Measurements from ENCODE around the gene TGM5. TPM values are rescaled to one million over a fixed set of nuclear protein-coding genes. Genes with fewer than 3 reads are reported as not detected.

TGM5 gene
- total RNA-seq, 1 donor from 2014 or later = 0.22 TPM

DNA sequence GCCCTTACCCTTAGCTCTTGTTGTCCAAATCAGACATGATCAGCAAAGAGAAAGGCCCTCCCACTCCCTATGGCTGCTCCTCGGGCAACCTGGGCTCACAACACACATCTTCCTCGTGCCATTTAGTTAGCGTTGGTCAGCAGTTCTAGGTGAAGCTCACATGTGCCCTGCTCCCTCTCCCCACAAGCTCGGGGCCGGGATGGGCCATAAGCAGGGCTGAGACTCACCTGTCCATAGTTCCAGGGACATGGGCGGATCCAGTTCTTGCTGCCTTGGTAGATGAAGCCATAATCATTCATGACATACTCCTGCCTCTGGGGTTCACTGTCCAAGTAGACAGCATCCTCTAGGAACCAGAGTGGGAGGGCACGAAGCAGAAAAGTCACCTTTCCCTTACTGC, 10.4 kb downstream of the TGM5 start:
- H3K36me3 Mint-ChIP-seq = no peaks in the 10 kb centered on the region
- H3K27me3 Mint-ChIP-seq = peaks cover 37% of the 10 kb centered on the region
- H3K9me3 Mint-ChIP-seq = no peaks in the 10 kb centered on the region

DNA sequence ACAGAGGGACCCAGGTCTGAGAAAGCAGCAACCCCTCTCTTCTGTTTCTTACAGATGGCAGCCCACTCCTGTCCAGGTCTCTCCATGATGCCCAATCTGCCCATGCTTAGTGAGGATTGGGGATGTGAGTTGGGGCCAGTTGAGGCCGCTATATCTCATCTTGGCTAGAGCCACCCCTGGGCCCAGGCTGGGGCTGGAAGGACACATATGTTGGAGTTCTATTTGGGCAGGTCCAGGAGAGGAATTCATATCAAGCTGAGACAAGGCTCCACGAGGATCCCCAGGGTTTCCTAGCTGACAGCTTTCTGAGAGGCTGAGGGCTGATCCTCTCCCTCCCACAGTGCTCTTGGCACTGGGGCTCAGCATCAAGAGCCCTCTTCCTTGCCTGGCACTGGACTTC, 11.4 kb downstream of the TGM5 start:
- Mint-ChIP-seq H3K9me3 (no peaks in the 10 kb centered on the region), H3K27me3 (peaks cover 37% of the 10 kb centered on the region), H3K4me3 (no peak overlapping the region), H3K27ac (no peak overlapping the region), H3K4me1 (ENCODE audit: unreplicated experiment) (no peaks in the 10 kb centered on the region), H3K36me3 (no peaks in the 10 kb centered on the region)
- no peak for DNase-seq (ENCODE audit: extremely low spot score, unreplicated experiment)
- TF ChIP-seq CTCF (conservative IDR thresholded peaks at IDR 0.05) = no peak

More for the DNA sequence above, 10.4 kb downstream of the TGM5 start:
- H3K27ac Mint-ChIP-seq = no peak overlapping the region
- H3K4me3 Mint-ChIP-seq = no peak overlapping the region
- DNase-seq (ENCODE audit: extremely low spot score, unreplicated experiment) = no peak
- no peaks in the 10 kb centered on the region for H3K4me1 Mint-ChIP-seq (ENCODE audit: unreplicated experiment)
- no peak for TF ChIP-seq CTCF (conservative IDR thresholded peaks at IDR 0.05)

- Mint-ChIP-seq H3K9me3 (no peaks in the 10 kb centered on the region), H3K27me3 (peaks cover 30% of the 10 kb centered on the region), H3K27ac (no peak overlapping the region), H3K4me3 (no peak overlapping the region), H3K4me1 (ENCODE audit: unreplicated experiment) (no peaks in the 10 kb centered on the region), H3K36me3 (no peaks in the 10 kb centered on the region)
- no peak for DNase-seq (ENCODE audit: extremely low spot score, unreplicated experiment)
- TF ChIP-seq CTCF (conservative IDR thresholded peaks at IDR 0.05) = no peak
Observed at GRCh38 chr15:43253431-43254403, 13.0 kb downstream of the TGM5 start.

GRCh38 chr15:43251871-43252250, 14.9 kb downstream of the TGM5 start:
- no peak for DNase-seq (ENCODE audit: extremely low spot score, unreplicated experiment)
- H3K27ac Mint-ChIP-seq = no peak overlapping the region
- H3K36me3 Mint-ChIP-seq = no peaks in the 10 kb centered on the region
- H3K4me3 Mint-ChIP-seq = no peak overlapping the region
- peaks cover 30% of the 10 kb centered on the region for H3K27me3 Mint-ChIP-seq
- no peaks in the 10 kb centered on the region for H3K9me3 Mint-ChIP-seq
- no peak for TF ChIP-seq CTCF (conservative IDR thresholded peaks at IDR 0.05)
- no peaks in the 10 kb centered on the region for H3K4me1 Mint-ChIP-seq (ENCODE audit: unreplicated experiment)

GRCh38 chr15:43251185-43251870, 15.4 kb downstream of the TGM5 start:
- Mint-ChIP-seq H3K4me3 (no peak overlapping the region), H3K27ac (no peak overlapping the region), H3K9me3 (no peaks in the 10 kb centered on the region), H3K27me3 (peaks cover 31% of the 10 kb centered on the region), H3K36me3 (no peaks in the 10 kb centered on the region), H3K4me1 (ENCODE audit: unreplicated experiment) (no peaks in the 10 kb centered on the region)
- no peak for DNase-seq (ENCODE audit: extremely low spot score, unreplicated experiment)
- no peak for TF ChIP-seq CTCF (conservative IDR thresholded peaks at IDR 0.05)

Data from type B pancreatic cell (in vitro differentiated cells).